Peyer's patch (tissue), 4 donors: ENCODE measurements around the gene CCDC83. TPM values are rescaled to one million over a fixed set of nuclear protein-coding genes. Genes with fewer than 3 reads are reported as not detected.

Experiments
- DNase-seq, 3 donors: peaks; one replicate each; pipeline ENCODE4 v3.0.0-alpha.2; 2017 to 2019
- H3K27ac ChIP-seq, 4 donors: fragments of 200-600 bp; sonication (generic); one replicate each; pipeline ENCODE4 v1.5.1; 2016 to 2019
- H3K27me3 ChIP-seq, 2 donors: fragments of 200-600 bp; sonication (generic); one replicate each; pipeline ENCODE4 v1.5.1; 2019
- H3K36me3 ChIP-seq, 3 donors: fragments of 200-600 bp; sonication (generic); one replicate each; pipeline ENCODE4 v1.5.1; 2016 to 2019
- H3K4me1 ChIP-seq, 4 donors: fragments of 200-600 bp; sonication (generic); one replicate each; pipeline ENCODE4 v1.5.1; 2016 to 2019
- H3K4me3 ChIP-seq, 4 donors: fragments of 200-600 bp; sonication (generic); 1 replicate in 3 of 4; 2 replicates in 1 of 4; pipeline ENCODE4 v1.5.1; 2016 to 2019; ENCODE audit warnings: mild to moderate bottlenecking in 1 of 4
- H3K9me3 ChIP-seq, 4 donors: fragments of 200-600 bp; sonication (generic); one replicate each; pipeline ENCODE4 v1.5.1; 2016 to 2019; ENCODE audit warnings: mild to moderate bottlenecking in 1 of 4
- CTCF ChIP-seq, 6 experiments: fragments of 450-650 bp in 4 of 6; fragments of 200-600 bp in 2 of 6; sonication (generic) in 1 of 6; IDR thresholded peaks; one replicate each; pipeline ENCODE4 v1.5.1; 2017 to 2019; ENCODE audit warnings: antibody characterized with exemption in 6 of 6, mild to moderate bottlenecking in 3 of 6, moderate library complexity in 1 of 6
- POLR2A ChIP-seq, 2 donors: fragments of 450-650 bp; IDR thresholded peaks; one replicate each; pipeline ENCODE4 v1.5.1; 2017; ENCODE audit warnings: antibody characterized with exemption in 2 of 2, mild to moderate bottlenecking in 2 of 2, moderate library complexity in 2 of 2
- total RNA-seq, 4 donors: library from RNA; depleted of rRNA; stranded (reverse); fragments of >200 nt; gene quantifications; one replicate each; pipeline ENCODE4 v1.1.0, GENCODE V29; 2016

The CCDC83 gene
- total RNA-seq, 4 donors from 2014 or later = not detected

- Histone ChIP-seq H3K36me3 (no peaks in the 10 kb centered on the region), H3K4me3 (peak overlapping the region; percentile 44 to 73 (median 63)), H3K4me1 (peaks cover 0 to 32% (median 3%) of the 10 kb centered on the region in 4 donors), H3K9me3 (no peaks in the 10 kb centered on the region), H3K27ac (peak overlapping the region; percentile 47 to 80 (median 68)), H3K27me3 (no peaks in the 10 kb centered on the region)
- TF ChIP-seq CTCF (IDR thresholded peaks at IDR 0.05) (no peak), POLR2A (IDR thresholded peaks at IDR 0.05) (no peak)
- DNase-seq = peak in 1 of 3 donors; percentile 47
These were observed 44.7 kb upstream of the CCDC83 start for GRCh38 chr11:85810521-85810870.

GRCh38 chr11:85810871-85811611 is 44.1 kb upstream of the CCDC83 start, which contains the start of gene SYTL2:
SYTL2 (minus strand) TSS chr11:85811141; CDS start chr11:85757725, 53,416 bp downstream.
- Histone ChIP-seq H3K4me1 (peaks cover 0 to 32% (median 3%) of the 10 kb centered on the region in 4 donors), H3K36me3 (no peaks in the 10 kb centered on the region), H3K9me3 (no peaks in the 10 kb centered on the region), H3K27me3 (no peaks in the 10 kb centered on the region), H3K27ac (peak within 1 kb of the TSS; percentile 47 to 80 (median 68)), H3K4me3 (peak within 1 kb of the TSS; percentile 44 to 73 (median 63))
- DNase-seq = peak; percentile 57 to 92 (median 90)
- TF ChIP-seq POLR2A (IDR thresholded peaks at IDR 0.05) (peak; percentile 92 to 93), CTCF (IDR thresholded peaks at IDR 0.05) (peak in 2 of 6 experiments; percentile 9 to 29)

- peaks cover 0 to 32% (median 3%) of the 10 kb centered on the region in 4 donors for H3K4me1 ChIP-seq
- peak overlapping the region; percentile 44 to 73 (median 63) for H3K4me3 ChIP-seq
- H3K36me3 ChIP-seq = no peaks in the 10 kb centered on the region
- no peak for DNase-seq
- no peak for TF ChIP-seq CTCF (IDR thresholded peaks at IDR 0.05)
- TF ChIP-seq POLR2A (IDR thresholded peaks at IDR 0.05) = no peak
- H3K27ac ChIP-seq = peak overlapping the region; percentile 47 to 80 (median 68)
- no peaks in the 10 kb centered on the region for H3K9me3 ChIP-seq
- no peaks in the 10 kb centered on the region for H3K27me3 ChIP-seq
These were observed 43.6 kb upstream of the CCDC83 start for GRCh38 chr11:85811624-85812023.

GRCh38 chr11:85813721-85814120 is 41.5 kb upstream of the CCDC83 start:
- Histone ChIP-seq H3K4me1 (peaks cover 0 to 30% (median 3%) of the 10 kb centered on the region in 4 donors), H3K27me3 (no peaks in the 10 kb centered on the region), H3K27ac (peak overlapping the region in 1 of 4 donors; percentile 31), H3K9me3 (no peaks in the 10 kb centered on the region), H3K36me3 (no peaks in the 10 kb centered on the region), H3K4me3 (no peak overlapping the region)
- TF ChIP-seq CTCF (IDR thresholded peaks at IDR 0.05) = no peak
- TF ChIP-seq POLR2A (IDR thresholded peaks at IDR 0.05) = no peak
- DNase-seq = peak in 2 of 3 donors; percentile 70 to 81

- no peaks in the 10 kb centered on the region for H3K36me3 ChIP-seq
- DNase-seq = no peak
- no peaks in the 10 kb centered on the region for H3K27me3 ChIP-seq
- no peak overlapping the region for H3K4me3 ChIP-seq
- H3K4me1 ChIP-seq = peaks cover 0 to 16% (median 0%) of the 10 kb centered on the region in 4 donors
- TF ChIP-seq CTCF (IDR thresholded peaks at IDR 0.05) (no peak), POLR2A (IDR thresholded peaks at IDR 0.05) (no peak)
- H3K27ac ChIP-seq = no peak overlapping the region
- no peaks in the 10 kb centered on the region for H3K9me3 ChIP-seq
These were observed 39.8 kb upstream of the CCDC83 start for GRCh38 chr11:85815186-85815931.
